Endothelial cell of umbilical vein (primary cell): ENCODE measurements around the gene LOX. TPM values are rescaled to one million over a fixed set of nuclear protein-coding genes. Genes with fewer than 3 reads are reported as not detected.

Source experiments
- BruUV-seq: library from RNA; stranded (reverse); fragments of 400-500 nt; replicated peaks from 2 replicates; lab custom pipeline; 2021; lab: Mats Ljungman, UMichigan
- CTCF ChIA-PET: fragments of 300-600, 350-600 bp; sonication (Branson Sonifier 250); formaldehyde crosslinking; loops from one replicate; lab custom pipeline; 2021; ENCODE audit warnings: antibody characterized with exemption, inconsistent platforms; lab: Charles Lee
- POLR2A ChIA-PET: fragments of 300-600, 350-600 bp; sonication (Branson Sonifier 250); formaldehyde crosslinking; loops from one replicate; lab custom pipeline; 2021; ENCODE audit warnings: antibody characterized with exemption, inconsistent platforms; lab: Charles Lee
- DNase-seq: peaks from one replicate; pipeline ENCODE4 v3.0.0-alpha.2; 2011; ENCODE audit warnings: low read depth, low spot score
- FAIRE-seq: peaks from 2 replicates; lab custom pipeline; 2011; peaks lifted over from hg19 to GRCh38; lab: Jason Lieb, UNC
- H2AFZ ChIP-seq: 2 replicates; pipeline ENCODE4 v1.6.0; 2012; ENCODE audit warnings: low read depth, low read length, control low read depth, inconsistent platforms
- H3K27ac ChIP-seq: 2 replicates; pipeline ENCODE4 v1.5.1; 2011; ENCODE audit warnings: low read depth, mild to moderate bottlenecking, control low read depth, low read length, moderate library complexity; ENCODE audit not compliant: insufficient read depth
- H3K27me3 ChIP-seq, 2 experiments: 2 replicates each; pipeline versions ENCODE4 v1.6.0 to v1.6.1; 2011; ENCODE audit warnings: low read length in 2 of 2, mixed read lengths in 1 of 2; ENCODE audit not compliant: control insufficient read depth in 2 of 2, insufficient read depth in 2 of 2
- H3K36me3 ChIP-seq, 2 experiments: 2 replicates in 1 of 2; 3 replicates in 1 of 2; pipeline ENCODE4 v1.5.1; 2011; ENCODE audit warnings: low read length in 2 of 2, mild to moderate bottlenecking in 1 of 2, moderate library complexity in 1 of 2; ENCODE audit not compliant: control insufficient read depth in 2 of 2, insufficient read depth in 2 of 2; ENCODE audit errors: extremely low read depth in 1 of 2
- H3K4me1 ChIP-seq: 3 replicates; pipeline ENCODE4 v1.5.1; 2011; ENCODE audit warnings: mild to moderate bottlenecking, low read length; ENCODE audit not compliant: control insufficient read depth, insufficient read depth; ENCODE audit errors: extremely low read depth
- H3K4me2 ChIP-seq: 2 replicates; pipeline ENCODE4 v1.6.1; 2011; ENCODE audit warnings: low read length, control low read depth, mixed read lengths; ENCODE audit not compliant: insufficient read depth
- H3K4me3 ChIP-seq, 3 experiments: fragments of 200-600 bp in 1 of 3; sonication (generic), shearing (Covaris generic) in 1 of 3; replicated peaks in 1 of 3; 2 replicates each; pipeline ENCODE4 v1.5.1; 2011 to 2016; ENCODE audit warnings: control low read depth in 3 of 3, low read length in 3 of 3, mild to moderate bottlenecking in 2 of 3, inconsistent platforms in 1 of 3, low read depth in 1 of 3, moderate library complexity in 1 of 3; ENCODE audit not compliant: insufficient read depth in 1 of 3
- H3K79me2 ChIP-seq: 2 replicates; pipeline ENCODE4 v1.6.0; 2012; ENCODE audit warnings: low read length, inconsistent platforms; ENCODE audit not compliant: control insufficient read depth, insufficient read depth
- H3K9ac ChIP-seq: replicated peaks from 2 replicates; pipeline ENCODE3; 2011; ENCODE audit warnings: low read length, control low read depth; ENCODE audit not compliant: insufficient read depth; ENCODE audit errors: extremely low read depth
- H3K9me1 ChIP-seq: replicated peaks from 3 replicates; pipeline ENCODE4 v1.6.0; 2011; ENCODE audit warnings: mild to moderate bottlenecking, low read length; ENCODE audit not compliant: control insufficient read depth, insufficient read depth; ENCODE audit errors: extremely low read depth
- H3K9me3 ChIP-seq: replicated peaks from 2 replicates; pipeline ENCODE4 v1.5.1; 2012; ENCODE audit warnings: low read length, inconsistent platforms; ENCODE audit not compliant: control insufficient read depth, insufficient read depth
- H4K20me1 ChIP-seq: replicated peaks from 2 replicates; pipeline ENCODE3; 2011; ENCODE audit warnings: mild to moderate bottlenecking, low read length; ENCODE audit not compliant: control insufficient read depth, insufficient read depth; ENCODE audit errors: extremely low read depth
- EZH2 ChIP-seq: IDR thresholded peaks from 2 replicates; pipeline ENCODE4 v1.6.1; 2012; ENCODE audit warnings: borderline replicate concordance, low read depth, mild to moderate bottlenecking, moderate library complexity, low read length, inconsistent platforms; ENCODE audit not compliant: severe bottlenecking
- FOS ChIP-seq: IDR thresholded peaks from 2 replicates; pipeline ENCODE4 v1.6.1; 2011; ENCODE audit warnings: mild to moderate bottlenecking, low read length, moderate library complexity, borderline replicate concordance; ENCODE audit not compliant: insufficient read depth
- GATA2 ChIP-seq: IDR thresholded peaks from 2 replicates; pipeline ENCODE4 v1.7.0; 2011; ENCODE audit warnings: low read depth, mild to moderate bottlenecking, moderate library complexity, mixed read lengths, low read length; ENCODE audit not compliant: insufficient read length, insufficient read depth
- JUN ChIP-seq: IDR thresholded peaks from 2 replicates; pipeline ENCODE4 v1.6.1; 2011; ENCODE audit warnings: borderline replicate concordance, low read depth; ENCODE audit not compliant: insufficient read length, insufficient read depth
- MYC ChIP-seq: IDR thresholded peaks from one replicate; pipeline ENCODE4 v1.6.1; 2011; ENCODE audit warnings: mild to moderate bottlenecking, low read depth, low read length
- POLR2A ChIP-seq: IDR thresholded peaks from 2 replicates; pipeline ENCODE4 v1.6.1; 2012; ENCODE audit warnings: low read depth, mild to moderate bottlenecking, control low read depth, low read length
- POLR2AphosphoS5 ChIP-seq: IDR thresholded peaks from 2 replicates; pipeline ENCODE4 v1.6.1; 2012; ENCODE audit warnings: low read depth, mild to moderate bottlenecking, control low read depth, low read length, moderate library complexity; ENCODE audit not compliant: insufficient read depth
- dilution Hi-C: fragments of 300-500 bp; cut with MboI; formaldehyde crosslinking; loops from one replicate; pipeline ENCODE4 v1.15.0; 2019; ENCODE audit warnings: low sequenced_read_pairs; ENCODE audit not compliant: extremely low pct_ligation_motif_present
- intact Hi-C: fragments of 100-400 bp; cut with micrococcal nuclease; formaldehyde crosslinking; loops from one replicate; pipeline ENCODE4 v1.10.0; 2022
- polyA plus RNA-seq, 4 experiments: library from polyadenylated mRNA; depleted of rRNA in 3 of 4; stranded (reverse) in 3 of 4; unstranded in 1 of 4; fragments of >200 nt; gene quantifications; 2 replicates each; pipeline versions ENCODE4 v1.2.1 to v1.2.3, GENCODE V29; 2011 to 2012; ENCODE audit warnings: missing spikeins in 1 of 4
- total RNA-seq: library from RNA; stranded (reverse); gene quantifications from 2 replicates; pipeline ENCODE4 v1.2.3, GENCODE V29; 2021
- TF ChIP-seq, protein P1 (sequence below): IDR thresholded peaks from 2 replicates; pipeline ENCODE4 v1.6.1; 2011; ENCODE audit not compliant: insufficient read depth, insufficient read length
- TF ChIP-seq, protein P2 (sequence below), 2 donors: IDR thresholded peaks; 1 replicate in 1 of 2; 2 replicates in 1 of 2; pipeline ENCODE4 v1.5.1; 2011; ENCODE audit warnings: low read length in 2 of 2, mild to moderate bottlenecking in 2 of 2, moderate library complexity in 2 of 2, control low read depth in 1 of 2, inconsistent platforms in 1 of 2, low read depth in 1 of 2; ENCODE audit not compliant: insufficient read depth in 1 of 2; ENCODE audit errors: extremely low read depth in 1 of 2

The LOX gene
- total and polyA plus RNA-seq, 2 donors (not counting 3 experiments of a cell fraction or from before 2014, with no cell fraction given) = 39.0 to 79.1 TPM

DNA sequence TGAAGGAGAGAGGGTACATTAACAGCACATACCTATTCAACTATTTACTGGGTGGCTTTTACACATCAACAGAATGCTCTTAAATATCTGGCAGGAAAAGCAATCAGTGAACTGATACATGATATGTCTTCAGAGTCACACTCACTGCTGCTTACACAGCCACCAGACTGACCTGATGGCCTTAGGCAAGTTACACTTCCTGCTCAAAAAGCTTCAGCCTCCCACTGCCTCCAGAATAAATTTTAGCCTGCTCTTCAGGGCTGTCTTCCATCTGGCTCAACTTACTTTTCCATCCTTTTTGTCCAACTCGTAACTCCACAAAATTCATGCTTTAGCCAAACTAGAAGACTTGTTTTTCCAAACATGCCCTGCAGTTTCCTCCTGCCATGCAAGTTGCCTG lies 10.7 kb downstream of the LOX start:
- no TSS peak for BruUV-seq
- ChIA-PET POLR2A (no interaction called here), CTCF (interaction anchor here (1.0 kb wide), 1 partner anchor 8 kb away, joined by 4 read pairs; no protein-coding TSS in a partner anchor)
- Histone ChIP-seq H3K9ac (no peak overlapping the region), H3K27me3 (no peaks in the 10 kb centered on the region), H2AFZ (no peak overlapping the region), H3K27ac (no peak overlapping the region), H4K20me1 (peaks cover 3% of the 10 kb centered on the region), H3K4me2 (no peak overlapping the region), H3K4me1 (peaks cover 4% of the 10 kb centered on the region), H3K9me1 (no peaks in the 10 kb centered on the region), H3K79me2 (no peaks in the 10 kb centered on the region), H3K9me3 (no peaks in the 10 kb centered on the region), H3K36me3 (peaks cover 7 to 12% of the 10 kb centered on the region in 2 experiments), H3K4me3 (no peak overlapping the region)
- FAIRE-seq (no peak), DNase-seq (no peak)
- dilution Hi-C loops = no loop called here
- intact Hi-C loops = no loop called here
- TF ChIP-seq POLR2AphosphoS5 = no peak
- no peak for TF ChIP-seq MYC
- TF ChIP-seq JUN = no peak
- TF ChIP-seq GATA2 = no peak

DNA sequence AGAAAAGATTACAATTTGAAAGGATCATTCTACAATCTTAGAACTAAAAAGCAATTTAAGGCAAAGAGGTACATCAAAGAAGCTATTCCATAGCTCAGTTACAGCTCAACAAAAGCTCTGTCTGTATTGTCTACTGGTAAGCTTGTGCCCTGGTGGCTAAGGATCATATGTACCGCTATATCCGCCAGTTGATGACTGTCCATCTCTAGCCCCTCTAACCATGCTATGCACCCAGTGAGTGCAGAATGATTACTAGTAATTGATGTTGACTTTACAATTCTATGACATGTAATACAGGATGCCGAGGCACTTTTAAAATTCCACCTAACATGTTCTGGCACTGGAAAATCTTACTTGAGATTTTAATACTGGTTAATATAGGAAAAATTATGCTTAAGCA lies 13.1 kb downstream of the LOX start:
- Histone ChIP-seq H3K27ac (no peak overlapping the region), H3K4me3 (no peak overlapping the region), H3K36me3 (peaks cover 5 to 10% of the 10 kb centered on the region in 2 experiments), H3K9me3 (no peaks in the 10 kb centered on the region), H3K27me3 (no peaks in the 10 kb centered on the region), H3K9ac (no peak overlapping the region), H4K20me1 (peaks cover 3% of the 10 kb centered on the region), H2AFZ (no peak overlapping the region), H3K9me1 (no peaks in the 10 kb centered on the region), H3K4me1 (peaks cover 4% of the 10 kb centered on the region), H3K4me2 (no peak overlapping the region), H3K79me2 (no peaks in the 10 kb centered on the region)
- intact Hi-C loops (no loop called here), dilution Hi-C loops (no loop called here)
- DNase-seq (no peak), FAIRE-seq (no peak)
- CTCF ChIA-PET = interaction anchor here (2.2 to 2.3 kb wide), 2 partner anchors 11 to 27 kb away, joined by 8 to 21 read pairs; no protein-coding TSS in a partner anchor
- POLR2A ChIA-PET = no interaction called here
- BruUV-seq = no TSS peak
- TF ChIP-seq, protein P1, sequence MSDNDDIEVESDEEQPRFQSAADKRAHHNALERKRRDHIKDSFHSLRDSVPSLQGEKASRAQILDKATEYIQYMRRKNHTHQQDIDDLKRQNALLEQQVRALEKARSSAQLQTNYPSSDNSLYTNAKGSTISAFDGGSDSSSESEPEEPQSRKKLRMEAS = no peak
- TF ChIP-seq, protein P2, sequence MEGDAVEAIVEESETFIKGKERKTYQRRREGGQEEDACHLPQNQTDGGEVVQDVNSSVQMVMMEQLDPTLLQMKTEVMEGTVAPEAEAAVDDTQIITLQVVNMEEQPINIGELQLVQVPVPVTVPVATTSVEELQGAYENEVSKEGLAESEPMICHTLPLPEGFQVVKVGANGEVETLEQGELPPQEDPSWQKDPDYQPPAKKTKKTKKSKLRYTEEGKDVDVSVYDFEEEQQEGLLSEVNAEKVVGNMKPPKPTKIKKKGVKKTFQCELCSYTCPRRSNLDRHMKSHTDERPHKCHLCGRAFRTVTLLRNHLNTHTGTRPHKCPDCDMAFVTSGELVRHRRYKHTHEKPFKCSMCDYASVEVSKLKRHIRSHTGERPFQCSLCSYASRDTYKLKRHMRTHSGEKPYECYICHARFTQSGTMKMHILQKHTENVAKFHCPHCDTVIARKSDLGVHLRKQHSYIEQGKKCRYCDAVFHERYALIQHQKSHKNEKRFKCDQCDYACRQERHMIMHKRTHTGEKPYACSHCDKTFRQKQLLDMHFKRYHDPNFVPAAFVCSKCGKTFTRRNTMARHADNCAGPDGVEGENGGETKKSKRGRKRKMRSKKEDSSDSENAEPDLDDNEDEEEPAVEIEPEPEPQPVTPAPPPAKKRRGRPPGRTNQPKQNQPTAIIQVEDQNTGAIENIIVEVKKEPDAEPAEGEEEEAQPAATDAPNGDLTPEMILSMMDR (IDR thresholded peaks at IDR 0.05; ENCODE audit: extremely low read depth in 1 of 2, insufficient read depth in 1 of 2, low read depth in 1 of 2, low read length in 2 of 2) = no peak
- TF ChIP-seq MYC (no peak), GATA2 (no peak), FOS (no peak), POLR2AphosphoS5 (no peak), POLR2A (no peak), EZH2 (no peak), JUN (no peak)
